Epidermal melanocyte (primary cell): ENCODE data around the gene NONO.
"Not testable (repeated sequence)": the region's sequence is repeated elsewhere in the genome, so short reads cannot be mapped to it uniquely, and the experiment has no call there.

ENCODE experiments used
- DNase-seq: peaks from one replicate; pipeline ENCODE4 v3.0.0; 2011; ENCODE audit warnings: low spot score; ENCODE audit not compliant: insufficient read length

NONO gene

GRCh38 chrX:71283403-71284143 is at the start of gene NONO:
Gene NONO (plus strand): TSS chrX:71283635. CDS start chrX:71290638, 7,003 bp downstream.
- DNase-seq, result peak; percentile 50

- DNase-seq, result no peak
Measured at GRCh38 chrX:71235482-71235881, 48.0 kb upstream of the NONO start.

GRCh38 chrX:71236836-71237235 is 46.6 kb upstream of the NONO start:
- DNase-seq, result no peak

GRCh38 chrX:71239781-71240180 is 43.7 kb upstream of the NONO start:
- no peak for DNase-seq

- no peak for DNase-seq
Measured at GRCh38 chrX:71241301-71241700, 42.1 kb upstream of the NONO start.

- DNase-seq, result no peak
Measured at GRCh38 chrX:71244359-71245128, 38.9 kb upstream of the NONO start.

GRCh38 chrX:71245159-71245558 is 38.3 kb upstream of the NONO start:
- no peak for DNase-seq

- no peak for DNase-seq
Measured at GRCh38 chrX:71250841-71251240, 32.6 kb upstream of the NONO start.

- no peak for DNase-seq
Measured at GRCh38 chrX:71251466-71251973, 31.9 kb upstream of the NONO start.

GRCh38 chrX:71252221-71252620 is 31.2 kb upstream of the NONO start:
- DNase-seq, result no peak

GRCh38 chrX:71253253-71254091 is 30.0 kb upstream of the NONO start:
- DNase-seq, result no peak

- DNase-seq, result peak; percentile 47
Measured at GRCh38 chrX:71254092-71254963, 29.1 kb upstream of the NONO start, which contains the start of gene ZMYM3. Gene ZMYM3 (minus strand): TSS chrX:71254140. CDS start chrX:71253255, 885 bp downstream.

- DNase-seq, result no peak
Measured at GRCh38 chrX:71256051-71256450, 27.4 kb upstream of the NONO start.

- DNase-seq, result no peak
Measured at GRCh38 chrX:71256856-71257255, 26.6 kb upstream of the NONO start.

GRCh38 chrX:71268624-71269023 is 14.8 kb upstream of the NONO start:
- DNase-seq, result not testable (repeated sequence)

- no peak for DNase-seq
Measured at GRCh38 chrX:71269801-71270395, 13.5 kb upstream of the NONO start.

- not testable (repeated sequence) for DNase-seq
Measured at GRCh38 chrX:71272313-71272712, 11.1 kb upstream of the NONO start.

GRCh38 chrX:71281300-71281699 is 2.1 kb upstream of the NONO start:
- not testable (repeated sequence) for DNase-seq

GRCh38 chrX:71282514-71283402 is 677 bp upstream of the NONO start:
- DNase-seq, result no peak
